ENCODE measurements around the gene DOCK3. TPM values are rescaled to one million over a fixed set of nuclear protein-coding genes. Genes with fewer than 3 reads are reported as not detected.

DOCK3 gene
- total RNA-seq, 1 experiment from 2014 or later: 0.47 TPM

GRCh38 chr3:50675179-50676030 lies 678 bp downstream of the DOCK3 start:
- Histone ChIP-seq H3K9me3 (ENCODE audit: low read depth, low read length, poor library complexity, severe bottlenecking) (no peaks in the 10 kb centered on the region), H3K27ac (ENCODE audit: low read depth, low read length, poor library complexity, severe bottlenecking) (no peak overlapping the region), H3K27me3 (replicated peaks; ENCODE audit: insufficient read depth, low read depth, low read length, poor library complexity) (peaks cover 29% of the 10 kb centered on the region), H3K36me3 (ENCODE audit: insufficient read depth, low read length, poor library complexity, severe bottlenecking) (no peaks in the 10 kb centered on the region), H3K4me1 (ENCODE audit: insufficient read depth, low read length, poor library complexity, severe bottlenecking) (no peaks in the 10 kb centered on the region), H3K4me3 (ENCODE audit: low read depth, low read length, poor library complexity, severe bottlenecking) (peak overlapping the region; percentile 40)
- BruUV-seq (replicated peaks): no TSS peak
- intact Hi-C loops (cut with micrococcal nuclease; ENCODE audit: unreplicated experiment): no loop called here
- POLR2A ChIA-PET (ENCODE audit: low non-redundant PET): no interaction called here
- CTCF ChIA-PET: no interaction called here
- DNase-seq (ENCODE audit: low spot score): no peak
- TF ChIP-seq CTCF (conservative IDR thresholded peaks at IDR 0.05; ENCODE audit: low read depth, low read length): peak; percentile 39
- no peak for TF ChIP-seq EZH2 (IDR thresholded peaks at IDR 0.05; ENCODE audit: borderline replicate concordance, low read depth, low read length, poor library complexity, severe bottlenecking)

GRCh38 chr3:50676031-50676705 lies 1.4 kb downstream of the DOCK3 start:
- CTCF ChIA-PET: no interaction called here
- H3K4me3 ChIP-seq (ENCODE audit: low read depth, low read length, poor library complexity, severe bottlenecking): no peak overlapping the region

GRCh38 chr3:50687127-50687751 lies 12.5 kb downstream of the DOCK3 start:
- DNase-seq (ENCODE audit: low spot score): no peak
- ChIA-PET CTCF (no interaction called here), POLR2A (ENCODE audit: low non-redundant PET) (no interaction called here)
- TF ChIP-seq EZH2 (IDR thresholded peaks at IDR 0.05; ENCODE audit: borderline replicate concordance, low read depth, low read length, poor library complexity, severe bottlenecking) (no peak), CTCF (conservative IDR thresholded peaks at IDR 0.05; ENCODE audit: low read depth, low read length) (no peak)
- H3K4me3 ChIP-seq (ENCODE audit: low read depth, low read length, poor library complexity, severe bottlenecking): no peak overlapping the region
- intact Hi-C loops (cut with micrococcal nuclease; ENCODE audit: unreplicated experiment): no loop called here
- H3K4me1 ChIP-seq (ENCODE audit: insufficient read depth, low read length, poor library complexity, severe bottlenecking): no peaks in the 10 kb centered on the region
- no TSS peak for BruUV-seq (replicated peaks)
- H3K27me3 ChIP-seq (replicated peaks; ENCODE audit: insufficient read depth, low read depth, low read length, poor library complexity): peaks cover 7% of the 10 kb centered on the region
- H3K9me3 ChIP-seq (ENCODE audit: low read depth, low read length, poor library complexity, severe bottlenecking): no peaks in the 10 kb centered on the region
- H3K27ac ChIP-seq (ENCODE audit: low read depth, low read length, poor library complexity, severe bottlenecking): no peak overlapping the region
- H3K36me3 ChIP-seq (ENCODE audit: insufficient read depth, low read length, poor library complexity, severe bottlenecking): no peaks in the 10 kb centered on the region

More at GRCh38 chr3:50676031-50676705, 1.4 kb downstream of the DOCK3 start:
- TF ChIP-seq EZH2 (IDR thresholded peaks at IDR 0.05; ENCODE audit: borderline replicate concordance, low read depth, low read length, poor library complexity, severe bottlenecking): no peak
- no peaks in the 10 kb centered on the region for H3K36me3 ChIP-seq (ENCODE audit: insufficient read depth, low read length, poor library complexity, severe bottlenecking)
- H3K9me3 ChIP-seq (ENCODE audit: low read depth, low read length, poor library complexity, severe bottlenecking): no peaks in the 10 kb centered on the region
- no peaks in the 10 kb centered on the region for H3K4me1 ChIP-seq (ENCODE audit: insufficient read depth, low read length, poor library complexity, severe bottlenecking)
- H3K27ac ChIP-seq (ENCODE audit: low read depth, low read length, poor library complexity, severe bottlenecking): no peak overlapping the region
- intact Hi-C loops (cut with micrococcal nuclease; ENCODE audit: unreplicated experiment): no loop called here
- no peak for DNase-seq (ENCODE audit: low spot score)
- H3K27me3 ChIP-seq (replicated peaks; ENCODE audit: insufficient read depth, low read depth, low read length, poor library complexity): peaks cover 29% of the 10 kb centered on the region
- no TSS peak for BruUV-seq (replicated peaks)
- POLR2A ChIA-PET (ENCODE audit: low non-redundant PET): no interaction called here
